ENCODE results near the gene PIGH. TPM values are rescaled to one million over a fixed set of nuclear protein-coding genes. Genes with fewer than 3 reads are reported as not detected.

PIGH gene
- total RNA-seq, 1 experiment from 2014 or later: 9.4 TPM

DNA sequence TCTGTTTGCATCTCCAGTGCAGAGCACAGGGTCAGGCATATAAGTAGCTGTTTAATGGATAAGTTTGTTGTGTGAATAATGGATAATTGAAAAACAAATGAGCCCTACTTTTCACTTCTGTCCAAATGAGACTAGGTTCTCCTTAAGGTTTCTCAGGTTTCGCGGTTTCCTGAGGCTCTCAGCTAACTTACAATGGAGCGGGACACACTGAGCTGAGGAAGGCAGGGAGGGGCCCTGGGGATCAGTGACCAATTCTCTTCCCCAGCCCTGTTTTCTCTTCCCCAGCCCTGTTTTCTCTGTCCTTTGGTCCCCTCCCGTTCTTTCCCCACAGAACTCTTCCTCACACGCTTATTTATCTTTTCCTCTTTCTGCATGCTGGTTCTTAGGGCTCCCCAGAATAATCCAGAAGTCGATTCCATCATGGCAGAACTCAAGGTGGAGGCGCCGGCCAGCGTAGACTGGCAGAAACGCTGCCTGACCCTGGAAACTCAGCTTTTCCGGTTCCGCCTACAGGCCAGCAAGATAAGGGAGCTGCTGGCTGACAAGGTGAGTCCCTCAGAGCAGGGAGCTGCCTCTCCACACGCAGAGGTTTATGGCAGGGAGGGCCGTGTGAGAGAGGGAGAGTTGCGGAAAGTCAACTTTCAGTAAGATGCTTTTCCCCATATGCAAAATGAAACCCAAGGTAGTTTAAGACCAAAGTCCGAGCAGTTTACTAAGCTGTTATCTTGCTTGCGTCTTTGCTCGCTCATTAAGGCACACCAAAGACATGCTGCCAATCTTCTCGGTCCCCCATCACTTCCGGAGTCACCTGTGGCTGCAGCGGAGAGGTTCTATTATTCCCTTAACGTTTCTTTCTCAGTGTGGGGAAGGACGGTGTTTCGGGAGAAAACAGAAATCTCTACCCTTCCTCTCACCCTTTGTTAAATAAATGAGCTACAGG lies 58.4 kb downstream of the PIGH start:
- H2AFZ ChIP-seq (ENCODE audit: low read length): peak overlapping the region; percentile 92
- peaks cover 16 to 39% (median 35%) of the 10 kb centered on the region in 3 experiments; a peak in 6 of 7 replicates for H3K36me3 Mint-ChIP-seq (ENCODE audit: insufficient read depth in 1 of 3, low read depth in 3 of 3)

More for the DNA sequence above, 58.4 kb downstream of the PIGH start:
- H3T11ph ChIP-seq (ENCODE audit: low read length): peak overlapping the region; percentile 61
- no peak overlapping the region for H2AK5ac ChIP-seq (ENCODE audit: insufficient read length, low read length)
- H2BK15ac ChIP-seq (ENCODE audit: low read depth, low read length): no peak overlapping the region
- H4K8ac ChIP-seq (replicated peaks; ENCODE audit: insufficient read length, low read depth, low read length): no peak overlapping the region
- peak overlapping the region; percentile 87; the same call in 1 of the 2 replicates for H3K14ac ChIP-seq (ENCODE audit: insufficient read depth, low read length)
- no peak for TF ChIP-seq CTCF (conservative IDR thresholded peaks at IDR 0.05)
- WGBS (ENCODE audit: extremely low coverage, insufficient read length, low lambda C conversion rate): no CpG with 5 or more reads among the region's 24 CpGs
- peak overlapping the region; percentile 58 for H3K4me2 ChIP-seq (ENCODE audit: insufficient read depth, insufficient read length, low read length)
- no peaks in the 10 kb centered on the region for H3K27me3 Mint-ChIP-seq (ENCODE audit: low read depth)
- no peaks in the 10 kb centered on the region for H3K79me1 ChIP-seq (ENCODE audit: insufficient read depth, low read depth, low read length, poor library complexity, severe bottlenecking)
- peak overlapping the region; percentile 94 for H3K27ac ChIP-seq (ENCODE audit: insufficient read length, low read depth, low read length)
- peak overlapping the region; percentile 58 to 70 for H3K4me3 Mint-ChIP-seq
- H3K27me3 ChIP-seq (ENCODE audit: insufficient read depth, low read length): no peaks in the 10 kb centered on the region
- H3K56ac ChIP-seq (ENCODE audit: insufficient read length, low read depth, low read length): no peak overlapping the region
- no peak overlapping the region for H3K23ac ChIP-seq (ENCODE audit: insufficient read length, low read depth, low read length)
- H4K91ac ChIP-seq (ENCODE audit: insufficient read length, low read depth, low read length): peak overlapping the region; percentile 5
- peaks cover 6% of the 10 kb centered on the region; the same call in 1 of the 2 replicates for H3K4me1 ChIP-seq (ENCODE audit: insufficient read depth, low read length)
- H4K20me1 ChIP-seq (ENCODE audit: control insufficient read depth, insufficient read depth, insufficient read length): no peaks in the 10 kb centered on the region
- 0 out of 2 replicates have a peak, but pooled peaks cover 3% of the 10 kb centered on the region for H3K79me2 ChIP-seq (ENCODE audit: insufficient read depth, low read length)
- peaks cover 0 to 2% of the 10 kb centered on the region in 2 experiments; a peak in 2 of 5 replicates for H3K9me3 Mint-ChIP-seq
- peak overlapping the region; percentile 94 for H2BK5ac ChIP-seq (ENCODE audit: insufficient read length, low read length)
- H3K27ac Mint-ChIP-seq: peak overlapping the region; percentile 94 to 97 (median 97)
- DNase-seq: peak; percentile 78
- H2BK20ac ChIP-seq (ENCODE audit: low read depth, low read length, poor library complexity, severe bottlenecking): no peak overlapping the region
- peak overlapping the region; percentile 3 for H4K5ac ChIP-seq (ENCODE audit: insufficient read length, low read depth, low read length)
- peak overlapping the region; percentile 73 for H3K9ac ChIP-seq (ENCODE audit: extremely low read depth, insufficient read length, low read length)
- H3K23me2 ChIP-seq (ENCODE audit: insufficient read length, low read depth, low read length, poor library complexity, severe bottlenecking): no peaks in the 10 kb centered on the region
- H2BK120ac ChIP-seq (ENCODE audit: low read depth, low read length, poor library complexity, severe bottlenecking): peak overlapping the region; percentile 88
- H3K4me1 Mint-ChIP-seq: peaks cover 40 to 41% of the 10 kb centered on the region in 2 experiments
- H3K9me3 ChIP-seq (ENCODE audit: control insufficient read depth, low read depth, low read length): no peaks in the 10 kb centered on the region
- H2BK12ac ChIP-seq (ENCODE audit: insufficient read length, low read depth, low read length): no peak overlapping the region
- no peak overlapping the region for H3K4ac ChIP-seq (ENCODE audit: low read depth, low read length)
- H3K18ac ChIP-seq (ENCODE audit: insufficient read length, low read depth, low read length): peak overlapping the region; percentile 79

Other genes starting within 250 kb of the PIGH start
- gene ATP6V1D, start 240.5 kb downstream of the PIGH start, total RNA-seq (2021): 85.7 and 86.3 TPM in 2 replicates
- gene EIF2S1, start 239.9 kb downstream of the PIGH start, total RNA-seq (2021): 164 and 165 TPM in 2 replicates
- not detected in 2 replicates for gene PLEK2, start 188.1 kb downstream of the PIGH start, total RNA-seq (2021)
- 0.22 and 0.24 TPM in 2 replicates for gene TMEM229B, start 111.5 kb downstream of the PIGH start, total RNA-seq (2021)
- 26.9 and 35.3 TPM in 2 replicates for gene PLEKHH1, start 67.0 kb downstream of the PIGH start, total RNA-seq (2021)
- 35.2 and 35.5 TPM in 2 replicates for gene ARG2, start 19.7 kb upstream of the PIGH start, total RNA-seq (2021)
- gene VTI1B, start 74.4 kb upstream of the PIGH start, total RNA-seq (2021): 118 and 121 TPM in 2 replicates
- 83.2 and 83.4 TPM in 2 replicates for gene RDH11, start 95.5 kb upstream of the PIGH start, total RNA-seq (2021)
- 0.70 and 0.74 TPM in 2 replicates for gene RDH12, start 101.6 kb upstream of the PIGH start, total RNA-seq (2021)
- gene ZFYVE26, start 216.3 kb upstream of the PIGH start, total RNA-seq (2021): 17.4 and 19.9 TPM in 2 replicates
- gene RAD51B, start 219.5 kb upstream of the PIGH start, total RNA-seq (2021): 16.7 and 17.0 TPM in 2 replicates